Measurements from ENCODE around the gene ZMYM4. TPM values are rescaled to one million over a fixed set of nuclear protein-coding genes. Genes with fewer than 3 reads are reported as not detected.

Gene ZMYM4
- total RNA-seq, 4 donors from 2014 or later, result 16.3 to 80.0 (median 22.4) TPM

DNA sequence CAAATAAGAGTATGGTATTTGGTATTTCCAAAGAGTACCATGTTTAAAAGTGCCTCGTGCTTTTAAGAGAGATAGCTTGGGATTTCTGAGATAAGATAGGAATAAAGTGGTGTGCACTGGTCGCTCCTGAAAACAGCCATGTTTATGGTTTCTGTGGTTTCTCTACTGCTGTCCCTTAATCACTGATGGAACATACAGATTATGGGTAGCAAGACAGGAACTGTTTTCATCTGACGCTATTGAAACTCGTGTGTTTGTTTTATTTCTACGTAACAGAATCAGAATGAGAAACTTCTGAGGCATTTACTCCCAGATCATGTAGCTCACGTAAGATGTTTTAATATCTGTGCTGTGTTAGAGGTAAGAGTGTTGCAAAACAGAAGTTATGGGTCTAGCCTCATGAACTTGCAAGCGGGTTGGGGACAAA lies 162.7 kb downstream of the ZMYM4 start:
- TF ChIP-seq POLR2A (IDR thresholded peaks at IDR 0.05), result no peak
- TF ChIP-seq, protein P1, sequence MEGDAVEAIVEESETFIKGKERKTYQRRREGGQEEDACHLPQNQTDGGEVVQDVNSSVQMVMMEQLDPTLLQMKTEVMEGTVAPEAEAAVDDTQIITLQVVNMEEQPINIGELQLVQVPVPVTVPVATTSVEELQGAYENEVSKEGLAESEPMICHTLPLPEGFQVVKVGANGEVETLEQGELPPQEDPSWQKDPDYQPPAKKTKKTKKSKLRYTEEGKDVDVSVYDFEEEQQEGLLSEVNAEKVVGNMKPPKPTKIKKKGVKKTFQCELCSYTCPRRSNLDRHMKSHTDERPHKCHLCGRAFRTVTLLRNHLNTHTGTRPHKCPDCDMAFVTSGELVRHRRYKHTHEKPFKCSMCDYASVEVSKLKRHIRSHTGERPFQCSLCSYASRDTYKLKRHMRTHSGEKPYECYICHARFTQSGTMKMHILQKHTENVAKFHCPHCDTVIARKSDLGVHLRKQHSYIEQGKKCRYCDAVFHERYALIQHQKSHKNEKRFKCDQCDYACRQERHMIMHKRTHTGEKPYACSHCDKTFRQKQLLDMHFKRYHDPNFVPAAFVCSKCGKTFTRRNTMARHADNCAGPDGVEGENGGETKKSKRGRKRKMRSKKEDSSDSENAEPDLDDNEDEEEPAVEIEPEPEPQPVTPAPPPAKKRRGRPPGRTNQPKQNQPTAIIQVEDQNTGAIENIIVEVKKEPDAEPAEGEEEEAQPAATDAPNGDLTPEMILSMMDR (IDR thresholded peaks at IDR 0.05), result no peak
- no peak for DNase-seq
- peaks cover 0 to 36% (median 0%) of the 10 kb centered on the region in 3 donors for H3K36me3 ChIP-seq
- H3K9me3 ChIP-seq, result no peaks in the 10 kb centered on the region
- no peak overlapping the region for H3K27ac ChIP-seq
- H3K4me1 ChIP-seq, result no peaks in the 10 kb centered on the region
- H3K4me3 ChIP-seq, result no peak overlapping the region
- no peaks in the 10 kb centered on the region for H3K27me3 ChIP-seq

DNA sequence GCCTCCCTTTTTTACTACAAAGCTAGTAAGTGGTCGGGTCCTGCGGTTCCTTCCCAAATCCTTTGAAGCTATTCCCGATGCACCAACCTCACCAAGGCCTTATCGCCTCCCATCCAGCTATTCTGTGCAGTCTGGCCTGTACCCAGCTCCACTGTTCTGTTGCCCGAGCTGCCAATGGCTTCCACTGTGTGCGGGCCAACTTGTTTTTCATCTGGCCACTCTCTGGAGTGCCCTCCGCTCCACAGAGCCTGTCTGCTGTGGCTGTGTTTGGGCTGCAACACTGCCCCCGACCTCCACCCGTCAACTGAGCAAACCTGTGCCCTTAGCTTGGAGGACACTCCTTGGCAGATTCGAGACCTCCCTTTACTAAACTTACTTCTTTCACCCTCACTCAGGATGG lies 163.7 kb downstream of the ZMYM4 start:
- Histone ChIP-seq H3K27me3 (no peaks in the 10 kb centered on the region), H3K27ac (no peak overlapping the region), H3K9me3 (no peaks in the 10 kb centered on the region), H3K4me1 (no peaks in the 10 kb centered on the region), H3K36me3 (peaks cover 0 to 46% (median 0%) of the 10 kb centered on the region in 3 donors), H3K4me3 (no peak overlapping the region)
- no peak for DNase-seq
- no peak for TF ChIP-seq POLR2A (IDR thresholded peaks at IDR 0.05)
- TF ChIP-seq, protein P1 (IDR thresholded peaks at IDR 0.05), result no peak

DNA sequence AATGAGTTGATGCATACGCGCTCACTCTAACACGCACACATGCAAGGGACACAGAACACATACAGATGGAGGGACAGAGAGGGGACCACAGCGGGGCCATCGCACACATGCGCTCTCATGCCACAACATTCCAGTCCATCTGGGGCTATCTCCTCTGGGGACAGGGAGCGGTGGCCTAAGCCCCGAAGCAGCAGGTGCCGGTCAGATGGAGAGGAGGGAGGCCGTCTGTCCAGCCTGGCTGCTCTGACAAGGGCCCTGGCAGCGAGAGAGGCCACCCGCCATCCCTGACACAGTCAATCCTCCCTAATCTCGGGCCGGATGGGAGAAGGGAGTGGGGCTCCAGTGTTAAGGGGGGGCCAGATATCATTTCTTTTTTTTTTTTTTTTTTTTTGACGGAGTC lies 165.2 kb downstream of the ZMYM4 start:
- no peak for TF ChIP-seq POLR2A (IDR thresholded peaks at IDR 0.05)
- TF ChIP-seq, protein P1 (IDR thresholded peaks at IDR 0.05), result no peak
- DNase-seq, result no peak
- H3K4me3 ChIP-seq, result no peak overlapping the region
- peaks cover 0 to 52% (median 0%) of the 10 kb centered on the region in 3 donors for H3K36me3 ChIP-seq
- H3K27me3 ChIP-seq, result no peaks in the 10 kb centered on the region
- no peaks in the 10 kb centered on the region for H3K4me1 ChIP-seq
- H3K9me3 ChIP-seq, result no peaks in the 10 kb centered on the region
- H3K27ac ChIP-seq, result no peak overlapping the region

DNA sequence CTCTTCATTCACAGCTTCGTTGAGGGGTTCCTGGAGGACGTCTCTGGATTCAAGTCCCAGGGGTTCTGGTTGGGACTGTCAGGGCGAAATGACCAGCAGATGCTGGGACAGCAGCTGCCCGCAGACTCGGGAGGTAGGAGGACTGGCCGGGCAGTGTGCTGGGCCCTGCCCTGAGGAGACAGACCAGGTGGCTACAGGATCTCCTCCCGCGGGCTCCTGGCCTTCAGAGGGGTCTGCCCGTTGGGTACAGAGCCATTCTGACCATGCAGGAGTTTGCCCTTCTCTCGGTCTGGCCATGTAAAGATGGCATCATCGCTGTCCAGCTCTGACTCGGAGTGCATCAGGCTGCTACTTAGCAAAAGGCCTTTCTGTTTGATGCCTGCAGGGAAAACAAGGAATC lies 166.2 kb downstream of the ZMYM4 start:
- Histone ChIP-seq H3K36me3 (peaks cover 0 to 62% (median 0%) of the 10 kb centered on the region in 3 donors), H3K27me3 (no peaks in the 10 kb centered on the region)
- no peak for TF ChIP-seq POLR2A (IDR thresholded peaks at IDR 0.05)
- TF ChIP-seq, protein P1 (IDR thresholded peaks at IDR 0.05), result no peak

DNA sequence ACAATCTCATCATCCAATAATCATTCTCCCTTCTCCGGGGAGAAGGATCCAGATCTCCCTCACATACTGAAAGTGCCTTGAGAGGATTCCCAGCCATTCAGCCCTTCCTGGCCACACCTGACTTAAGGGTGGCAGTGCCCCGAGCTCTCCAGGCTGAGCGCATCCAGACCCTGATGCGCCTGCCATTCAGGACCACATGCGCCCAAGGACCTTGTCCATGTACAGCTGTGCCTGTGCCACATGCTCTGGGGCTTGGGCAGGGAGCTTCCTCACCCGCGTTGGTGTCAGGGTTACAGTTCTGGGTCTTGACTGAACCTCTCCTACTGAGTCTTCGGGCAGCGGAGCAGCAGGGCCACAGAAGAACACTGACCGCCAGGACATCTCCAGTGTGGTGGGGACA lies 167.6 kb downstream of the ZMYM4 start:
- Histone ChIP-seq H3K4me1 (no peaks in the 10 kb centered on the region), H3K27ac (no peak overlapping the region), H3K9me3 (no peaks in the 10 kb centered on the region), H3K4me3 (no peak overlapping the region), H3K27me3 (no peaks in the 10 kb centered on the region), H3K36me3 (peaks cover 0 to 76% (median 0%) of the 10 kb centered on the region in 3 donors)
- TF ChIP-seq, protein P1 (IDR thresholded peaks at IDR 0.05), result no peak
- no peak for TF ChIP-seq POLR2A (IDR thresholded peaks at IDR 0.05)
- no peak for DNase-seq

More for the DNA sequence above, 166.2 kb downstream of the ZMYM4 start:
- Histone ChIP-seq H3K4me3 (no peak overlapping the region), H3K9me3 (no peaks in the 10 kb centered on the region), H3K27ac (no peak overlapping the region), H3K4me1 (no peaks in the 10 kb centered on the region)
- DNase-seq, result no peak

DNA sequence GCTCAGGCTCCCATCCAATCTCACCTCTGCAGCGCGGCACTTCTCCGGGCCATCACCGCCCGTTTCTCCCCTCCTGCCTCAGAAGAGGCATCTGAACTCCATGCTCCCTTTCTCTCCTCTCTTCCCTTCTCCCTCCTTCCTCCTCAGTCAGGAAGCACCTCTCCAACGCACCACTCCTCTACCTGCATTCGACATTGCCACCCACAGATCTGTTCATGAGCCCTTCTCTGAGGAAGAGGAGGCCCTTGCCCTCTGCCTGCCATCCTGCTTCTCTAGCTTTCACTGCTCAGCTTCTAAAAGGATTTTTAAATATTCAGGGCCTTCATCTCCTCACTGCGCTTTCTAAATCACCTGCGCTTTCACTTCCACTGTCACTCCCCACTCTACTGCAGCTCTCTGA lies 168.7 kb downstream of the ZMYM4 start:
- H3K4me3 ChIP-seq, result no peak overlapping the region
- H3K27ac ChIP-seq, result no peak overlapping the region
- TF ChIP-seq, protein P1 (IDR thresholded peaks at IDR 0.05), result no peak
- TF ChIP-seq POLR2A (IDR thresholded peaks at IDR 0.05), result no peak
- no peaks in the 10 kb centered on the region for H3K27me3 ChIP-seq
- H3K4me1 ChIP-seq, result no peaks in the 10 kb centered on the region
- no peaks in the 10 kb centered on the region for H3K9me3 ChIP-seq
- DNase-seq, result no peak
- H3K36me3 ChIP-seq, result peaks cover 0 to 85% (median 0%) of the 10 kb centered on the region in 3 donors

All from Peyer's patch (tissue), 4 donors.